Measurements from ENCODE around the gene MTMR4.
"Not testable (repeated sequence)": the region's sequence is repeated elsewhere in the genome, so short reads cannot be mapped to it uniquely, and the experiment has no call there.

Gene MTMR4

GRCh38 chr17:58491510-58492045 lies 22.9 kb downstream of the MTMR4 start:
- no peak for FAIRE-seq

DNA sequence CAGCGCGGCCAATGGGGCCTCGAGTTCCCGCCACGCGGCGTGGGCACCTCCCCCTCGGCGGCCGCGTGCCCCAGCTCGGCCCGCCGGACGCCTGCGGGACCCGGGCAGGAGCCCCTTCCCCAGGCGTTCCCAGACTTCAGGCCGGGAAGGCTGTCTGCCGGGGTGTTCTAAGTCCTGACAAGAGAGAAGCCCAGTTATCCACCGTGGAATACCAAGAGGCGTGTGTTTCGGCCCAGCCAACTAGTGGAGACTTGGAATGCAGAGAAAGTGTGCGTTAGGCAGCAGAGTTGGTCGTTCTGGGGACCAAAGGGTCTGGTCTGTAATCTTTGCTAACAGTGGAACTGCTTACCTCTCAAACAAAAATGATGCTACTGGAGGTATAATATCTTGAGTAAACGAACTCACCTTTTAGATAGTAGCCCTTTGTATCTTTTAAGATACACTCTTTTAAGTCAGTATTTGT lies 26.0 kb downstream of the MTMR4 start:
- no peak for FAIRE-seq

GRCh38 chr17:58487589-58488427 lies 26.6 kb downstream of the MTMR4 start, which contains the start of gene HSF5:
Gene HSF5, minus strand, starts transcription at chr17:58488408. Its CDS starts 134 bp downstream, at chr17:58488274.
- no peak for FAIRE-seq

DNA sequence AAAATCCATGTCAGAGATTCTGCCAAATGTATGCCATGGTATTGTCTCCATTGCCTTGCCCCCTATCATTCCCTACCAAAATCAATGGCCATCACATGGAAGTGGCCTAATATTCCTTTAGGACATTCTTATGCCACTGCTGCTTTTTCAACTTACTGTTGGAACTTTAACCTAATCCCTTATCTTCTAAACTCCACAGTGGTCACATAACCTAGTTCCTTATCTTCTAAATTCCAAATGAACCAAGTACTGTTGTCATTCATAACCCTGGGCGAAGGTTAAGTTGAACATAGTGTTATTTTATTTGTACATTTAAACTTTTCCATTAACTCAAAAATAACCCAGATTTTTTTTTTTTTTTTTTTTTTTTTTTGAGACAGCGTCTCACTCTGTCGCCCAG lies 29.8 kb downstream of the MTMR4 start:
- FAIRE-seq = no peak

- FAIRE-seq = not testable (repeated sequence)
These were observed 32.6 kb downstream of the MTMR4 start for GRCh38 chr17:58481798-58482197.

GRCh38 chr17:58480090-58480489 lies 34.3 kb downstream of the MTMR4 start:
- no peak for FAIRE-seq

DNA sequence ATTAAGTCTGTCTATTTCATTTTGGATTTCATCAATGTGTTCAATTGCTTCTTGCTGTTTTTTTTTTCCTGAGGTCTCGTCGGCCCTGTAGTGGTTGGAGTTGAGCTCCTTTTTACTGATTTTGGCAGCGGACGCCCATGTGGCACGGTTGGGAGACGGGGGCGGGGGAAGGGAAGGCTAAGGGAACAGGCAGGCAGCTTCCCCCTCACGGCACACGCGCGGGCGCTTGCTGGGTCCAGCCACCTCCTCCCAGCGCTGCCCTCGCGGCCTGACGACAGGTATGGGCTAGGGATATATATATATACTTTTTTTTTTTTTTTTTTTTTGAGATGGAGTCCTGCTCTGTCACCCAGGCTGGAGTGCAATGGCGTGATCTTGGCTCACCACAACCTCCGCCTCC lies 37.6 kb downstream of the MTMR4 start:
- FAIRE-seq = no peak

- FAIRE-seq = no peak
These were observed 38.5 kb downstream of the MTMR4 start for GRCh38 chr17:58475985-58476384.

DNA sequence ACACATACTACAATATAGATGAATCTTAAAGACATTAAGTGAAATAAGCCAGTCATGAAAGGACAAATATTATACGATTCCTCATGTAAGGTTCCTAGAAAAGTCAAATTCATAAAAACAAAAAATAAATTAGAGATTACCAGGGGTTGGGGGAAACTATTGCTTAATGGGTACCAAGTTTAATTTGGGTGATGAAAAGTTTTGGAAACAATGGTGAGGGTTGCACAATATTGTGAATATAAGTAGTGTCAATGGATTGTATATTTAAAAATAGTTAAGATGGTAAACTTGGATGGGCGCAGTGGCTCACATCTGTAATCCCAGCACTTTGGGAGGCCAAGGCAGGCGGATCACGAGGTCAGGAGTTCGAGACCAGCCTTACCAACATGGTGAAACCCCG lies 44.1 kb downstream of the MTMR4 start:
- FAIRE-seq = no peak

DNA sequence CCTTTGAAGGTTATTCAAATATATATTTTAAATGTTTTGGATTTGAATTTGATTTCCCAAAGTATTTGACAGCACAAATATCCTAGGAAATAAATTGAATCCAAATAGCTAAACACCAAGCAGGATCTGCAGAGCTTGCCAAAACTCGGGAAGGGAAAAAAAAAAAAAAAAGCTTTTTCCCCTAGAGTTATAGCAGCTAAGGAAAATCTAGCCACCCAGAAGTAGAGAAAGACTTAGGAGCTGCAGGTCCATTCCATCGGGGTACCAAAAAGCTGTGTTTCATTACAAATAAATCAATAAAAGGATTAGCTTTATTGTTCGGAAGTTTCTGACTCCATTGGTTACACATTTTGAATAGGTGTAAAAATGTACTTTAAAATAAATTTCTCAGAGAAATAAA lies 45.5 kb downstream of the MTMR4 start:
- FAIRE-seq = no peak

GRCh38 chr17:58455491-58455890 lies 58.9 kb downstream of the MTMR4 start:
- FAIRE-seq = no peak

DNA sequence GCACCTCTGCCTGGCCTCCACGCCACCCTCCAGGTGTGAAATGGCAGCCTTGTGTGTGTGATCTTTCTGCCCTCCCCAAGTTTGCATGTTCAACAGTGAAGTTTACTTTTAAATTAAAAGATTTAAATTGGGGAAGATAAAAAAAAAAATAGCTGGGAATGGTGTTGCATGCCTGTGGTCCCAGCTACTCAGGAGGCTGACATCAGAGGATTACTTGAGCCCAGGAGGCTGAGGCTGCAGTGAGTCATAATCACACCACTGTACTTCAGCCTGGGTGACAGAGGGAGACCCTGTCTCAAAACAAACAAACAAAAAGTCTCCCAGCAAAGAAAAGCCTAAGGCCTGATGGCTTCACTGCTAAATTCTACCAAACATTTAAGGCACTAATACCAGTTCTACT lies 61.7 kb downstream of the MTMR4 start:
- FAIRE-seq = no peak

GRCh38 chr17:58447039-58447975 lies 67.1 kb downstream of the MTMR4 start:
- no peak for FAIRE-seq

DNA sequence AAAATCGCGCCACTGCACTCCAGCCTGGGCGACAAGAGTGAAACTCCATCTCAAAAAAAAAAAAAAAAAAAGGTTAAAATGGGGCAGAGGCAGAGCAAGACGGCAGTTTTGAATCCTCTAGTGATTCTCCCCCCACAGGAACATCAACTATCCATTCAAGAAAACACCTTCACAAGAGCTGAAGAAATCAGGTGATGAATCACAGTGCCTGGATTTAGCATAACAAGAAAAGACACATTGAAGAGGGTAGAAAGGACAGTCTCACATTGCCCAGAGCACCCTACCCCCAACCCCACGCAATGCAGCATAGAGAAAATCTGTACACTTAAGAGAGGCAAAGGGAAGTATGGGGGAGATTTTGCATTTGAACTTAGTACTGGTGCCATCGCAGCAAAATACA lies 68.4 kb downstream of the MTMR4 start:
- FAIRE-seq = no peak
